GM21367 (cell line): ENCODE measurements around the gene KIF26A.
"Not testable (repeated sequence)": the region's sequence is repeated elsewhere in the genome, so short reads cannot be mapped to it uniquely, and the experiment has no call there.

Source experiments
- ATAC-seq: cut with Tn5 transposase; IDR thresholded peaks from one replicate; pipeline ENCODE4 v1.9.1; 2021; ENCODE audit not compliant: unreplicated experiment

The KIF26A gene

GRCh38 chr14:104220215-104221070 is 82.1 kb downstream of the KIF26A start:
- ATAC-seq: no peak

GRCh38 chr14:104221071-104221625 is 82.8 kb downstream of the KIF26A start:
- no peak for ATAC-seq

- ATAC-seq: no peak
These were observed 83.4 kb downstream of the KIF26A start for GRCh38 chr14:104221636-104222369.

- no peak for ATAC-seq
These were observed 84.1 kb downstream of the KIF26A start for GRCh38 chr14:104222396-104223036.

GRCh38 chr14:104223101-104224041 is 85.0 kb downstream of the KIF26A start:
- ATAC-seq: no peak

DNA sequence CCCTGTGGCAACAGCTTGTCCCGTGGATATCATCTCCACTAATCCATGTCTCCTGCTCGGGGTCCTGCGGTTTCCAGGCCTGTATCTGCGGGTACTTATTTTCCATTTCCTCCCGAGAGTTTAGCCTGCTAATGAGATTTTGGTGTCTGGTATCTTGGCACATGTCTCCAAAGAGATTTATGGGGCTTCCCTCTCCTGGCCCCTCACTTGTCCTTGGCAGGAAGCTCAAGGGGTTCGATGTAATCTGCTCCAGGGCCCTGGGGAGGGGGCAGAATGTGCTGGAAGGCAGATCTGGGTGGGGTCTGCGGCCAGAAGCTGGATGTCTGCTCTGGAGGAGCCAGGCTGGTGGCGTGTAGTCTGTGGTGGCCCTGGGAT is 85.7 kb downstream of the KIF26A start:
- ATAC-seq: no peak

DNA sequence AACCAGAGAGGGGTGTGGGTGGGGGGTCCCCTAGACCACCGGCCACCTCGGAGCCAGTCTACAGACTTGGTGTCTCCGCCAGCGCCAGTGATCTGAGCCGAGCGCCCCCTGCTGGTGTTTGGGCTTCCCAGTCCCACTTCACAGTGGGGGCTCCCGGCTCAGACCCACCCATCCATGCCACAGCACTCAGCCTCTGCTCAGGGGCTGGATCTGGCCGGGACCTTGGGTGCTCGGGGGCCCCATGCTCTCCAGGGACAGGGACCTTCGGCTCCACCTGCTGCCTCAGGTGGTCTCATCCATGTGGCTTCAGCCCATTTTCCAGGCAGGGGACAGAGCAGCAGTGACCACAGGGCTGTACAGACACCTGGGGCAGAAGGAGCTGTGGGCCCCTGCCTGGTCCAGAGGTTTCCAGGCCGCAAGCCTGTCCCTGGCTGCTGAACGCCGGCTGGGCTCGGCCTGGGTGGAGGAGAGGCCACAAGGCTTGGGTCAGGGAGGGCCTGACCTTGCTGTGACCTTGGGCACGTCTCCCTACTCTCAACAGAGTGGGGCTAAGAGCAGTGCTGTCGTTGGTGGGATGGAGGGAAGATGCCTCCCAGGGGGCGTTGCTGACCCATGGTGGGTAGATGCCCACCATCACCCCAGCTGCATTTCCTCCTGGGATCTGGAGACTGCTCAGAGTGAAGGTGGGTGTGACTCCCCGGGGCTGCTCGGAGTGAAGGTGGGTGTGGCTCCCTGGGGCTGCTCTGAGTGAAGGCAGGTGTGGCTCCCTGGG is 86.3 kb downstream of the KIF26A start:
- no peak for ATAC-seq

- not testable (repeated sequence) for ATAC-seq
These were observed 87.1 kb downstream of the KIF26A start for GRCh38 chr14:104225278-104226190.

GRCh38 chr14:104226421-104227383 is 88.3 kb downstream of the KIF26A start:
- no peak for ATAC-seq

GRCh38 chr14:104227806-104228205 is 89.4 kb downstream of the KIF26A start:
- ATAC-seq: no peak

- no peak for ATAC-seq
These were observed 89.8 kb downstream of the KIF26A start for GRCh38 chr14:104228221-104228620.

DNA sequence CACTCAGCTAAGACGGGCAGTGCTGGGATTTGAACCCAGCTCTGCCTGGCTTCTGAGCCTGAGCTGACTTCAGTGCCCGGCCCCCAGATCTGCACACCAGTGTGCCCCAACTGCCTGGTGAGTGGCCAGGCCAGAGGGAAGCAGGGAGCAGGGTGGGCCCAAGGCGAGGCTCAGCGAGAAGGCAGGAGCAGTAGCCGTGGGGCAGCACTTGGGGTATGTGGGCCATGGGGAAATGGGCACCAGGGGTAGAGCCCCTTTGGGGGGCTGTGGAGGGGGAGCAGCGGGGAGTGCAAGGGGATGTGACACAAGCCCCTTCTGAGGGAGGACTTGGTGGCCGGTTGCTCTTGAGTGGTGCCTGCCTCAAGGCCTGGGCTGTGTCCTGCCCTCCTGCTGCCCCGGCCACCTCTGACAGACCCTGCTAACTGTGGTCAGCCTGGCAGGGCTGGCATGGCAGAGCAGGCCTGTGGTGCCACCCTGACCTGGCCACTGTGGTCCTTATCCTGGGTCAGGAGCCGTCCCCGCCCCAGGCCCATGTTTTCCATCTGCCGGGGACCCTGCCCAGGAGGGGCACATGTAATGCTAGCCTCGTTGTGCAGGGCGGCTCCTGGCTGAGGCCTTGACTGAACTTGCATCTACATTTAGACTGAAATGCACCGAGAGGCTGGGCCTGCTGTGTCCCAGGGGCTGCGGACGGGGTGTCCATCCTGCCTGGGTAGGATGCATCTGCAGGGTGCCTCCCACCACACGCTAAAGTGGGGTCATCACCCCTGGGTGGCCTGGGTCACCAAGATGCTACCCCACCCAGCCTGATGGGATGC is 90.5 kb downstream of the KIF26A start:
- no peak for ATAC-seq

DNA sequence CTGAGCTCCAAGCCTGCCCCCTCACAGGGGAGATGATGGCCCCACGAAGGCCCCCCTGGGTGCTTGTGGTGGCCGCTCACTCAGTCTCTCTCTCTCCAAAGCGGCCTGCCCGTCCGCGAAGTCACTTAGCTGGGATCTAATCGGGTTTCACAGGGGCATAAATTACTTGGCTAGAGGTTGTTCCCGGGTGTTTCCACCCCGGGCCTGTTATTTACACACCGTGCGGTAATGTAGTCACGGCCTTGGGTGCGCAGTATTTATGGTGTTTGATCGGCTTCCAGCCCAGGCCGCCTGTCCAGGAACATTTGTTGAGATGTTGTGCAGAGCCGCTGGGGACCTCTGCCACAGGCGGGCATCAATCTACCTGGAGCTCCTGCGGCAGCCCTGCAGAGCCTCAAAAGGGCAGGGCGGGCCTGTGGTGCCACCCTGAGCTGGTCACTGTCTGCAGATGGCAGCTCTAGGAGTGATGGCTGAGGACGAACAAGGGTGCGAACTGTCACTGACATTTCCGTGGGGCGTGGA is 91.2 kb downstream of the KIF26A start:
- no peak for ATAC-seq

DNA sequence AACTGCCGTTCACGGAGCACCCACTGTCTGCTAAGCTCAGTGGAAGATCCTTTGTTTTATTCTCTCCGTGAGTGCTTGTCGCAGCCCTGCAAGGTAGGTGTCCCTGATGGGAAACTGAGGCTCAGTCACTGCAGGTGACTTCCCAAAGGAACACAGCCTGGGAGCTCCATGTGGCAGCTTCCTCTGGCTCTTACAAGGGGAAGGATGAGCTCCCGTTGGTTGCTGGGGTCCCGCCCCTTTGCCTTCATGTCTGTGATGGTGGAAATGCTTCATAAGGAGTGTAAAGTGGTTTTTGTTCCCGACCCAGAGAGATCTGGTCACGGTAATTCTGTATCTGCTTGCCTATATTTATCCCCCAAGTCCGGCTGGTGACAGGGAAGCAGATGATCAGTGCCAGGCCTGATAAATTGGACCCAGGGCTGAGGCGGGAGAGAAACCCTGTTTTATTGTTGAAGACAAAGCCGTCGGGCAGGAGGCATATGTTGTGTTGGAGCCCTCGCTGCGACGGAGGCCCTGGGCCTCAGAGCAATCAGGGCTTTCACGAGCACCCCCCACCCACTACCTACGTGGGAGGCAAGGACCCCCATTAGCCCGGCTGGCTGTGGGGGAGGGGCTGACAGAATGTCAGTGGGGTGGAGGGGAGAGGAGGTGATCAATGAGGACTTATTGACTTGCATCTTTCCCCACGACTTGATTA is 91.9 kb downstream of the KIF26A start:
- ATAC-seq: no peak
